Hindlimb muscle (tissue), 1 donor: Measurements from ENCODE around the gene TLE4. TPM values are rescaled to one million over a fixed set of nuclear protein-coding genes. Genes with fewer than 3 reads are reported as not detected.

Source experiments
- DNase-seq: peaks from one replicate; pipeline ENCODE4 v3.0.0-alpha.2; 2013
- polyA plus RNA-seq: library from polyadenylated mRNA; unstranded; fragments of 120-200 nt; gene quantifications from one replicate; pipeline ENCODE4 v1.2.1, GENCODE V29; 2013; ENCODE audit not compliant: insufficient read length

TLE4 gene
- polyA plus RNA-seq, 1 donor = 19.2 TPM

DNA sequence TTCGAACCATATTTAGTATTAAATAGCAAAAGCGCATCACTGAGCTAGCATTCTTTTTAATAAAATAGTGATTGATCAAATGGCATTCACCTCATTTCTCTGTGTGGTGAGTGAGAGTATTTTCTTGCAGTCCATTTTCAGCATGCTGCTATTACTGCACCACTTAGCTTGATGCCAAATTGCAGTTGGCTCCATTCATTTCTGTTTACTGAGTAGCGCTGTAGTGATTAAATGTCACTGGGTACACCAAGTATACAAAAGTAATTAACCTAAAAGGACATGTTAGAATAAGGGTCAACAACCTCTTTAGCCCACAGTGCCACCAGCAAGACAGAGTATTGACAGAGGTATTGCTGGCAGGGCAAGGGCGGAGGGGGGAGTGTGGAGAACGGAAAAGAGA is 122.0 kb downstream of the TLE4 start:
- no peak for DNase-seq

DNA sequence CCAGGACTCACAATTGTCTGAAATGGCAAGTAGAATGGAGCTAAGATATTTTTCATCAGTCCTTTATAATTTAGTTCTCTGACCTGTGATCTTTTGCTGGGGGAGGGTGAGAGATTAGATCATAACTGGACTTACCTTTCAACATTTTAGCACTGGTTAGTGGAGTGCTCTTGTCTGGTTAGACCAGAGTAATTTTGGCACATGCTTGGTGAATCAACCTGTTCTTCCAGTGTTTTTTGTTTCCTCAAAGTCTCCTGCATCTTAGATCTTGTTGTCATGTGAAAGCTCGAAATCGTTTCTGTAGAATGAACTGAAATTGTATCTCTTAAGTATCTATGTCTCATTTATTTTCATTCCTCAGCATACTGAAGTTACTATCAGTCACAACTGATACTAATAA is 122.4 kb downstream of the TLE4 start:
- no peak for DNase-seq

DNA sequence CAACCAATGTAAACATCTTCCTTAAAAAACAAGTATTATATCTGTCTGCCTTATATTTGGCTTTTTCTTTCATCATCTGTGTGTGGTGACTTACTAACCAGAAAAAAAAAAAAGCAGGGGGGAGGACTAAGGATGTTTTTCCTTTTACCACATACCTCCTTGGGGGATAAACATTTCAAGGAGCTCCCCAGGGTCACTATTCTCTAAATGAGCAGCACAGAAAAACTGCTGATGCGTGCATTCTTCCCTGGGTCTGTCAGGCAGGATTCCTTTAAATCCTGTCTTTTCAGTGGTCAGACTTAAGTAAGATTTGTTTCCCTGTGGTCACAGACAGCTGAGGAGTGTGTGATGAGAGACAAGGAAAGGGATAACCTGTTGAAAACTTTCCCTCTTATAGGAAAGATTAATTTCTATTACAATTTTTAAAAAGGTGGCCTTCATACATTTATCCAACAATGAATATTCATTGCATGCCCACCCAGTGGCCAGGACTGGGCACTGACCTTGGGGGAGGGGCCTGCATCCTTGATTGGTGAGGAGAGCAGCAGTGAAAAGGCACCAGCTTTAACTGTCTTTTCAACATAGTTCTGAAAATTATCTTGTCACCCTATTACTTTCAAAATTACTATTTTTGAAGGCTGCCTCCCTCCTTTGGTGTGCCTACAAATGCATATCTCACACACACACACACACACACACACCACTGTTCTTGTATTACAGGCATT is 123.1 kb downstream of the TLE4 start:
- no peak for DNase-seq

DNA sequence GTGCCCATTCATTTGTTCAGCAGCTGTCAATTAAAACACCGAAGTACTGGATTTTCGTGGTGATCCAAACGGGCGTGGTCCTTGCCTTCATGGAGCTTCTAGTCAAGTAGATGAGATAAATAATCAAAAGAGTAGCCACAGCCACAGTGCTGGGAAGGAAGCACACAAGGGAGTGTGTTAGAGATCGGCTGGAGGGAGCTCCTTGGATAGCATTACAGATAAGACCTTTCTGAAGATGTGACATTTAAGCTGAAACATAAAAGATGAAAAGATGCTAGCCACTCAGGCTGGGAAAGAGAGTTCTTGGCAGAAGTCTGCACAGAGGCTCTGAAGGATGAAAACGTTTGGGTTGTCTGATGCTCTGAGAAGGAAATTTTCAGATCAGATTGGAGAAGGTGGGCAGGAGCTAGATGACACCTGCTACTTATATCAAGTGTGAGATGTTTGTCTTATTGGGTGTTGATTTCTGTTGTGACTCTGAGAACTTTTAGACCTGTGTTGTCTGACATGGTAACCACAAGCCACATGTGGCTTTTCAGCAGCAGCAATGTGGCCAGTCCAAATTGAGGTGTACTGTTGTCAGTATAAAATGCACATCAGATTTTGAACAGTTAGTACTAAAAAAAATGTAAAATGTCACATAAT is 123.9 kb downstream of the TLE4 start:
- DNase-seq = no peak

DNA sequence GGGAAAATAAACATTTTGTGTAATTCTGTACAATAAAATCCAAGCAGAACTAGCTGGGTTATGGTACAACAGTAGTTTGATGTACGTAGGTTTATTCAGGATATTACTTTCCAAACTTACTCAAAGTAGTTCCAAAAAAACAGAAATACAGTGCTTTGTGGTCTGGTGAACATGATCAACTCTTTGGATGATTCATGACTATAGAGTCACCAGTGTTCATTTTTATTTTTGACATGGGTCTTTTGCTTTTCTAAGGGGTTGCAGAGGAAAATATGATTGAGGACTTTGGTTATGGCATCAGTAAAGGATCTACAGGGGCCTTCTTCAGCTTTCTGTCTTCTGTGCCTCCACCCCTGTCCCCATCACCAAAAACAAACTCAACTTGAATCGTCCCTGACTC is 127.2 kb downstream of the TLE4 start:
- no peak for DNase-seq

DNA sequence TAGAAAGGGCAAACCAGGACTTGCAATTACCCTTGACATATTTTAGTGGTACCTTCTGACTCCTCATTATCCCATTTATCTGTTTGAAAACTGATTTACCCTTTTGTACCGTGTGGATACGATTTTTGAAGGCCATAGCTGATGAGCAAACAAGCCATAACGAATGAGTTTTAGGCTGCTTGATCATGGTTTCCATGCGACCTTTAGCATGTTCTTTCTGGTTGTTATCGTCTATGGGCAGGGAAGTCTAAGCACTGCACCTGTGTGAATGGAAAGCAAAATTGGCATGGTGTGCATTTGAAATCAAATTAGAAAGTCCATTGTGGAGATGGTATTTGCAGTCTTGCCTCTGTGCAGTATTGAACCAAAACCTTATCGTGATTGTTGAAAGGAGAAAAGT is 127.7 kb downstream of the TLE4 start:
- no peak for DNase-seq

DNA sequence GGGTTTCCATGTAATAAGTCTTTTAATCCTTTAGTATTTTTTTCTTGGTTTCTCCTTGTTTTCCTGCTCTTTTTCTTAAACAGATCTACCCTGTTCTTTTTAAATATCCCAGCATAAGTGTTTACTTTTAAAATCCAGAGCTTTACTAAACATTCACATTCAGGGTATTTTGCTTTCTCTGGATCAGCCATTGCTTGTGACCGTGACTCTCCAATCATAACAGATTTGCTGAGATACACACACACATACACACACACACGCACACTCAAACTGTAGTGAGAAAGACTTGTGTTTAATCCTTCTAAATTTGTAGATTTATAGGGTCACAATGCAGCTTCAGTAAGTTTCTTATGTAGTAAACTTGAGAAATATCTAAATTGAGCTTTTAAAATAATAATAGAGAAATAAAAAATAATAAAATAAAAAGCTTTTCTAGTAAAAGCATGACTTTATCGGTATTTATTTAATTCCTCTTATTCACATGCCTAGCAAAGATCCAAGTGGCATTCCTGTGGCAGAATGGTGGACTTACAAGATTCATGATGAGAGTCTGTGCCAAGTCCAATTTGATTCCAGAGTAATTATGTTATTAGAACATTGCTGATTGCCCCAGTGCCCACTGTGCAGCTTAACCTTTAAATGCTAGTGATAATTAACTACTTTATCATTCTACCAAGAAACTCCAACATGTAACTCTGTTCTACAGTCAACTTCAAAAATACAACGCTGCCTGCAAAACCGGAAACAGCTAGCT is 129.0 kb downstream of the TLE4 start:
- DNase-seq = no peak

DNA sequence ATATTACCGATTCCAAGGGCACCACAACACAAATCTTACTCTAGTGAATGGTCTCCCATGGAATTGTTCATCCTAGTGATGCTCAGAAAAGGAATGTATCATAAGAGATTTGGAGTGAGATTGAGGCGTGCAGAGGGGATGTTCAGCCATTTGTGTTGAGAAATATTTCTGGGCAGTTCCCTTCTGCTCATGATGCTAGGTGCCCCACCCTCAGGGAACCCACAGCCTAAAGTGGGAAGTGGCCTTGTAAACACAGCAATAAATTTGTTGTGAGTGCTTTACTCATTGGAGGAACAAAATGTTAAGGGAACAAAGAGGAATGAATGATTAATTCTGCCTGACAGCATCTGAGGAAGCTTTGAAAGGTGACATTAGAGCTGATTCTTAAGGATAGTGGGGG is 129.9 kb downstream of the TLE4 start:
- DNase-seq = no peak

DNA sequence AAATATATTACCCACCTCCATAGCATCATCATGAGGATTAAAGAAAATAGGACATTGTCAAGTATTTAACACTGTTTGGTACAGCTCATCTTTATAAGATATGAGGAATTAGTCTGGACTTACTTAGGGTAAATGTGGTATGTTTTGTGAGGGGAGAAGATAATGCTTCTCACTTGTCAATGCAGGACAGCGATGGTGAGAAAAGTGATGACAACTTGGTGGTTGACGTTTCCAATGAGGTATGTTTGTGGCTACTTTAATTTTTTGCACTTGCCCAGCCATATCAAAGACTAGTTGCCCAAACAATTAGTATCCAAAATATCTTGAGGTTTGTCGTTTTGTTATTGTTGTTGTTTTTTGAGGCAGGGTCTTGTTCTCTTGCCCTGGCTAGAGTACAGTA is 133.9 kb downstream of the TLE4 start:
- DNase-seq = no peak

DNA sequence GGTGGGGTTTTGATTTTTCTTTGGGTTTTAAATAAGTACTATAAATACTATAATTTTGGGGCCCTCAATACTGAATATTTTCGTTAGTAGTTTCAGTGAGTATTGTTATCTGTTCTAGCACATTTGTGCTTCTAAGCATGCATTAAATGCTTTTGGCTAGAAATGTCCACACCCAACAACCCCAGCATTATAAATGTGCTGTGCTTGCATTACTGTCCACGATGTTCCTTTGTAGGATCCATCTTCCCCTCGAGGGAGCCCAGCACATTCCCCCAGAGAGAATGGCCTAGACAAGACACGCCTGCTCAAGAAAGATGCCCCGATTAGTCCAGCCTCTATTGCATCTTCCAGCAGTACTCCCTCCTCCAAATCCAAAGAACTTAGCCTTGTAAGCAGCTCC is 134.7 kb downstream of the TLE4 start:
- DNase-seq = no peak

DNA sequence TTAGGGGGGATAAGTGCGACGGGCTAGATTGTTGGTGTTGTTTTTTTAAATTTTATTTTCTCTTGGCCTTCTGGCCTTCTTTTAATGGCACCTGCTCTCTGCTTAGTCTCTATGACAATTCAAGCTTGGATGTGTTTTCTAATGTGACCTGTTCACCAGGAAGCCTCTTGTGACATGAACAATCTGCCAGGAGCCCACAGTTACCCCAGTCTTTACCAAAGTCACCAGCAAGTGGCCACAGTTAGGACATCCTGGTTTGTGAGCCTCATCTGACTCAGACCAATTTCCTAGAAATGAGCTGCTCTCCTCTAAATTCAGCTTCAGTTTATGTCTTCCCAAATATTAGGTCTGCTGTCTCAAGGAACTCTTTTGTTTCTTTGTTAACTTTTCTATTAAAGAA is 135.8 kb downstream of the TLE4 start:
- DNase-seq = no peak

DNA sequence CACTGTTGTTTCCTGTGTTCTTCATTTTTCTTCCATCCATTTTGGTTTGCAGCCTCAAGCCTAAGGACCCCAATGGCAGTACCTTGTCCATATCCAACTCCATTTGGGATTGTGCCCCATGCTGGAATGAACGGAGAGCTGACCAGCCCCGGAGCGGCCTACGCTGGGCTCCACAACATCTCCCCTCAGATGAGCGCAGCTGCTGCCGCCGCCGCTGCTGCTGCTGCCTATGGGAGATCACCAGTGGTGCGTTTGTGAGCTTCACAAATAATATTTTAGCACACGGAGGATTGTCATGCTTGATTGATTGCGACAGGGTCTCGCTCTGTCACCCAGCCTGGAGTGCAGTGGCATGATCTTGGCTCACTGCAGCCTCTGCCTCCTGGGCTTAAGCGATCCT is 136.8 kb downstream of the TLE4 start:
- no peak for DNase-seq

DNA sequence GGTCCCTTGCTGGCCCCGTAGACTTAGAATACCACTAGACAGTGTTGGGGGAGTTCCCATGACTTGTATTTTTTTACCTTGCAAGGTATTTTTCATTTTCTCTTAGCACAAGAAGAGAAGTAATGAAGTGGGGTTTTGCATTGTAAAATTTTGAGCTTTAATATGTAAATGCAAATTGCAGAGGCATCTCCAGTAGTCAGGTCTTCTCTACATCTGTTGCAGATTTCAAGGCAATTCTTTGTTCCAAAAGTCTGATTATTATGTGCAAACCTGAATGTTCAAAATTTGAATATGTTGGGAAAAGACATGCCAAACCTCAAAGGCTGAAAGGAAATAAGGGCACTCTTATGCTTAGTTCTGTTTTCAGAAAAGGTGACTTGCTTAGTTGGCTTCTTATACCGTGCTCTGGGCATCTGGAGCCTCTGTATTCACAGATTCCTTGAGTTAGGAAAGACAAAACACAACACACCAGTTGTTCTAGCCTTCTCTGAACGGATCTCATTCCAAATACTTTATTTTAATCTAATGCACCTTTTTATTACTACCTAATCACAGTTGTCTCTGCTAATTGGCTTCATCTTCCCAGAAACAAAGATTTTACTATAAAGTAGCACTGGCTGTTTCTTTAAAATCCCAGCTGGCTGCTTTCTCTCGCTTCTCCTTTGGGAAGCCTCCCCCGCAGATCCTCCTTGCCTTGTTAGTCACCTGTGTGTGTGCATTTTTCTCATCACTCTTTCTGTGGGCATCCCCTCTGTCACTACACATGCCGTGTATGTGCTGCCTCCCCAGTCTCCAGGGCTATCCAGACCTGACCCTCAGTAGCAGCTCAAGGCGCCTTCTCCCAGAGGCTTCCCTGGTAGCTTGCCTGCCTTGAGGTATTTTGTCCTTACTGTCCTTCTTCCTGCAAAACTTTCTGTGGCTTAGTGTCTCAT is 138.2 kb downstream of the TLE4 start:
- no peak for DNase-seq

DNA sequence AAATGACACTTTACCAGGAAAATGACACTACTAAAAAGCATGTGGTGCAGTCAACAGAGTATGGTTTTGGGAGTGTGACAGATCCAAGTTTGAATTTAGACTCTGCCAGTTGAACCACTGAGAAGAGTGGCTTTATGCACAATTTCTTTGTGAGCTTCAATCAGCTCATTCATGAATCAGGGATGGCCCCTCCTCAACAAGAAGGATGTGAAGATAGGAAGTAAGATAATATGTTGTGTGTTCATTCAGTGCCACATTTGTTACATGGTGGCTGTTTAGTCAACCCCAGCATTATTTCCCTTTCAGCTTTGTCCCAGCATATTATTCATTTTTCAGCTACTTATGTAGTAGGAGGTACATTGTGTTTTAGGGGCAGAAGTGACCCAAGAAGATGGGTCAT is 140.1 kb downstream of the TLE4 start:
- DNase-seq = no peak

DNA sequence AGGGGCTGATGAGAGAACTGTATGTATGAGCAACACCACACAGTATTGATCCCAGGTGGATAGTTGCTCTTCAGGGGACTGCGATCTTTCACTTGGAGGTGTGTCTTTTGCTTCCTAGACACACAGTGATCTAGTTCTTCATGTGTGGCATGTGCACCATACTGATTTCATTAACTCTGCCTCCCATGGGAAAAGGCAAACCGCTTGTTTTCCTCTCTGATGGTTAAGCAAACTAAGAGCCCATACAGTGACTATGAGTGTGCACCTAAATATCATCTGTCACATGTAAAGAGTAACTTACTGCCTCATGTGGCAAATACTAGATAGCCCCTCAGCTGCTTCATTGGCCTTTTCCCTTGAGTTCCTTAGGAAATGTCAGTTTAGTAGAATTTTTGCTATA is 147.3 kb downstream of the TLE4 start:
- DNase-seq = no peak

DNA sequence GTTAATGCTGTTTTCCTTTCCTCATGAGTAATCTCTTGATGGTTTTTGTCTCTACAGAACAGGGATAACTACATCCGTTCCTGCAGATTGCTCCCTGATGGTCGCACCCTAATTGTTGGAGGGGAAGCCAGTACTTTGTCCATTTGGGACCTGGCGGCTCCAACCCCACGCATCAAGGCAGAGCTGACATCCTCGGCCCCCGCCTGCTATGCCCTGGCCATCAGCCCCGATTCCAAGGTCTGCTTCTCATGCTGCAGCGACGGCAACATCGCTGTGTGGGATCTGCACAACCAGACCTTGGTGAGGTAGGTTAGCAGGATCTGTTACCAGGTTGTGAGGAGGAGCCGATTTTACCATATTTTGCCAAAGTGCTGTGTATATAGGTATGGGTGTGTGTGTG is 148.2 kb downstream of the TLE4 start:
- no peak for DNase-seq

DNA sequence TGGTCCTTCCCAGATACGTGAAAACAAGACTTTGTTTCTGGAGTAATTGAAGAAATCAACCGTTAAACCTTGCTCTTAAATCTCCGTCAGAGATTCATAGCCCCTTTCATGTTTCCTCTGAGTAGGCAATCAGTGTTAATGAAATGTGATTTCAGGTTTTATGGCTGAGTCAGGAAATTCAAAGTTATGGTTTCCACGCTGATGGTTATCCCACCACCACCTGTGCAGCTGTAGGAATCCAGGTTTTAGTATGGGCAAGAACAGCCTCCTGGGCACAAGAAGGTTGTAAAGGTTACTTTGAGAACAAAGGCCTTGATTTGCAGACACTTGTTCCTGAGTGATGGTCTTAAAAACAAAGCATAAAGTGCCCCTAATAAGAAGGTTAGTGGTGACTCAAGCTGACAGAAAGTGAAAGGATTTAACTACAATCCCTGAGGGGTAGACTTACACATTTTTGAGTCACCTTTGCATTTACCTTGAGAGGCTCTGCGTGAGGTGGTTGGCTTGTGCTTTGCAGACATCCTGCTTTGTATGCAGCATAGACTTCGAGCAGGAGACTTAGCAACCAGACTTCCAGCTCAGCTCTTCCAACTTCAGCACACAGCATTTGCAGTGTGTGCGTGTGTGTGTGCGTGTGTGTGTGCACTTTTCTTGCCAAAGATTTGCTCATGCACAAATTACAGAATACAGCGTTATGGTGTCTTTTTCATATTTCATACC is 159.6 kb downstream of the TLE4 start:
- peak; percentile 34 for DNase-seq

DNA sequence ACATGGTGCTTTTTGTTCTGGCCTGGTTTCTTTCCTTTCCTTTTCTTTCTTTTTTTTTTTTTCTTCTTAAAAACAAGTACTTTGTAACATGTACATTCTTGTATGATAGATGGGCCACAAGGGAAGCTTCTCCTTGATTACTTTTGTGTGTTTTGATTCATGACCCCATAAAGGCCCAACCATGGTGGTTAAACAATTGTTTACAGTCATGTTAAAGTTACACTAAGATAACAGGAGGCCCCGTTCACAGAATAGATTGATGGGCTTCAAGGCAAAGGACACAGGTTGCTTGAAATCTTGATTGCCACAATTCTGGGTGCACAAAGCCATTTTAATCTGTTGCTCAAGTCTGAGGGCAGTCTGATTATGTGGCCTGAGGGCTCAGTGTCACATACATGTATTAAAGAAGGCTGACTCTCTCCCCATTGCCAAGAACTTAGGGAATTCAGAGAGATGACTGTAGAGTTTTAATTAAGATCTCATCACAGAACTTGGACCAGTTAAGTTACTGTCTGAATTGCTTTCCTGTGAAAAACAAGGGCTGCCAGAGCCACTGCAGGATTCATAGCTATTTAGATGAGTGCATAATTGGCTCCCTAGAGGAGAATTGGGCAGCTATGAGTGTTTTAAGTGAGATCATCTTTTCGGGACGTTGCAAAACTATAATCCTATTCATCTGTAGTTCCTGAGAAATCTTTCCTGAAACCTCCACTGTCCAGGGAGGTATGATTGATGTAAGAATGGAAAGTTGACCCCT is 163.4 kb downstream of the TLE4 start:
- no peak for DNase-seq

DNA sequence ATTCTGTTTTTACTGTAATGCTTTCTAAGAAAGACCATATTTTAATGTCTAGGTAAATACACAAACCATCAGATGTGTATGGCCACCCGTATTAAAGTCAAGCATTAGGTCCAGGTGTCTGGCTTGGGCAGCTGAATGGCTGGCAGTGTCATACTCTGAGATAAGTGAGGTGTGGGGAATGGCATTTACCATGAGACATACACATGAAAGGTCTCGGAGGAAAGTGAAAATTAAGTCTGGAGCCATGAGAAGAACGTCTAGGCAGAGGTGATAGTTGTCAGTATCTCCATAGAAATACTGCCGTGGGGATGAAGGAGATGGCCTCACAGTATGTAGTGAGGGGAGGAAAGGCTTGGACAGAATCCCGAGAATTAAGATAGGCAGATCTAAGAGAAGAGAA is 164.3 kb downstream of the TLE4 start:
- DNase-seq = no peak

DNA sequence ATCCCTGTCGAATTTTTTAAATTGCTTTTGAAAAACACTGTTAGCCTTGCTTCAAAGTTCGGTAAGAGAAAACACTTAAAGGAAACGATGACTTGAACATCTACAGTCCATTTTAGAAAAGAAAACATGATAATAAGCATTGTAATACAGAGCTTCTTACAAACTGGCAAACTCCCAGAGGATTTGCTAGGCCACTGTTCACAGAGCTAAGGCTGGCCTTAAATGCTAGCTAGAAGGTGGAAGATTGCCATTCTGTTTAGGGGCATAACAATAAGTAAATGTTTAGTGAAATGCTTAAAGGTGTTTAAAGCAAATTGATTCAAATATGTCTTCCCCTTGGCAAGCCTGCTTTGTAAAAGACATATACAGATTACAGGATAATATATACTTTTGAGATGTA is 169.6 kb downstream of the TLE4 start:
- no peak for DNase-seq

DNA sequence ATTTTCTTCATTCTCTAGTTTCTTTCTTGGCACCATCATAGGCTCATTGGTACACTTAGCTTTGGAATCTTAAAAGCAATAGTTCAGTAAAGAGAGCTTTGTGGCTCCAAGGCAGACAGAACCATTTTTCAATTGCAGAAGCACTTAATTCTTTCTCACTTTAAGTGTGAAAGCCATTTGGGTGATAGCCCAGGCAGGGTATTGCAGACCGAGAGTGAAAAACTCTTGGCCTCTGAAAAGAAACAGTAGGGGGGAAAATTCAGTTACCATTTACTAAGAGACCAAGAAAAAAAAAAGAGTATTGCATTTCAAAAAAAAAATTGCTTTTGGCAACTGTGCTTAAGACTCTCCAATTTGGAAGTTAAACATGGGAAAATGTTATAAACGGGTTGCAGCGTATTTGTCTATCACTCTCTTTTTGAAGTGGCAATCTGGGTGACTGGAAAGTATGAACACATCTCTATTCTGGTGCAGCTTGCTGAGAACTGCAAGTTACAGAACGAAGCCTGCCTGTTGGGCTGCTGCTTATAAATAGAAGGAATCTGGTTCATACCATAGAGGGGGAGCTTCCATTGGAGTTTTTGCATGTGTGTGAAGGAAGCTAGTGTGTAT is 170.5 kb downstream of the TLE4 start:
- peak; percentile 50 for DNase-seq
